Activated T-cell treated with anti-CD3 and anti-CD28 coated beads, Interleukin-2, amount 50 U/mL, for 4 hours (primary cell): ENCODE data around the gene NEMP1. TPM values are rescaled to one million over a fixed set of nuclear protein-coding genes. Genes with fewer than 3 reads are reported as not detected.
"Not testable (repeated sequence)": the region's sequence is repeated elsewhere in the genome, so short reads cannot be mapped to it uniquely, and the experiment has no call there.

Source experiments
- ATAC-seq, 2 donors: fragments of 200-7000 bp; cut with Tn5 transposase; one replicate each; pipeline ENCODE4 v1.10.0; 2021
- DNase-seq: peaks from one replicate; pipeline ENCODE4 v3.0.0-alpha.2; 2020
- H3K27me3 Mint-ChIP-seq: one replicate; pipeline ENCODE4 v1.8.0; 2021; ENCODE audit warnings: low read depth, mixed read lengths
- H3K36me3 Mint-ChIP-seq: one replicate; pipeline ENCODE4 v1.8.0; 2022; ENCODE audit warnings: mixed read lengths; ENCODE audit not compliant: insufficient read depth
- H3K4me1 Mint-ChIP-seq: one replicate; pipeline ENCODE4 v1.8.0; 2021; ENCODE audit warnings: low read depth, mixed read lengths
- H3K4me3 Mint-ChIP-seq: one replicate; pipeline ENCODE4 v1.8.0; 2021; ENCODE audit warnings: mild to moderate bottlenecking, moderate library complexity, mixed read lengths
- H3K9me3 Mint-ChIP-seq: one replicate; pipeline ENCODE4 v1.8.0; 2021; ENCODE audit warnings: mixed read lengths
- total RNA-seq, 3 donors: library from RNA; stranded (reverse); gene quantifications; one replicate each; pipeline ENCODE4 v1.2.1, GENCODE V29; 2021

The NEMP1 gene
- total RNA-seq = 10 to 100 TPM; 39.1 to 47.5 (median 42.5) TPM

DNA sequence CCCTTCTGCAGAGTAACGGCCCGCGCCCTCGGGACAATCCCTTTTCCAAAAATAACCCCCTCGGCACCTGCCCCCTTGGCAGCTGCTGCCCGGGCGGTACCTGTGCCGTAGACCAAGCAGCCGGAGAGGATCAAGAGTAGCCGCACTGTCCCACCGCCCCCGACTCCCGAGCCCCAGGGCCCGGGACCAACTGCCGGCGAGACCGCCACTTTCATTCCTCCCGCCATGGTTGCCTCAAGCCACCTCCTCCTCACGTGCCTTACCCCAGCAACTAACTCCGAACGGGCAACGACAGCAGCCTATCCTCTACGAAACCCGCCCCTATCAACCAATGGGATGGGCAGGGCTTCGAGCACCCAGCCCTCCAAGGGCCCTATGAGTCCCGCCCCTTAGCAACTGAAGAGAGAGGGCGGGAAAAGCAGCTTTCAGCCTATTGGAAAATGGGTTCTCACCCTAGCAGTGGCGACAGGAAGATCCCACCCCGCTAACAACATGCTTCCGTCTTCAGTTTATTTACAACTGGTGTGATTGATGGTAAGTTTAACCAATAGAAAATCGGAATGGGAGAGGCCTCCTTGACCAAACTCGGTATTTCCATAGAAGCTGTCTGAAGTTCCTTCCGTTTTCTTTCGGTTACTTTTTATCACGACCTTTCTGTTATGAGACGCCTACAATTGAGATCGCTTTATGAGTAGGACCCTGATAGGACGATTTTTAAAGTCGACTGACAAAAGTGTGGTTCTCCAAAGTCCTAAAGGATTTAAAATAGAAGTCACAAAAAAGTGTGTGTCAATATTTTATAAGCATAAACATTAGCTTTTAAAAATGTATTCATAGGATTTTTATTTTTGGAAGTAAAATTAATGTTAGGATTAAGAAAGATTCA, at the start of gene NEMP1:
NEMP1 (minus strand) TSS at position 273 of the 886 bp plus-strand sequence; CDS start at position 227, 46 bp downstream.
- H3K4me3 Mint-ChIP-seq = peak within 1 kb of the TSS; percentile 97
- no peaks in the 10 kb centered on the region for H3K27me3 Mint-ChIP-seq
- peak; percentile 89 for DNase-seq
- ATAC-seq = peak; percentile 96 to 97
- no peaks in the 10 kb centered on the region for H3K36me3 Mint-ChIP-seq
- peaks cover 24% of the 10 kb centered on the region for H3K4me1 Mint-ChIP-seq
- H3K9me3 Mint-ChIP-seq = no peaks in the 10 kb centered on the region

- Mint-ChIP-seq H3K27me3 (peaks cover 4% of the 10 kb centered on the region), H3K4me1 (peaks cover 12% of the 10 kb centered on the region), H3K9me3 (no peaks in the 10 kb centered on the region), H3K36me3 (no peaks in the 10 kb centered on the region), H3K4me3 (peak within 1 kb of the TSS; percentile 85)
- peak; percentile 79 for DNase-seq
- peak; percentile 69 to 70 for ATAC-seq
Measured at GRCh38 chr12:57127726-57128518, 49.3 kb upstream of the NEMP1 start, which contains the start of gene LRP1. LRP1 (plus strand) TSS chr12:57128483; CDS start chr12:57128965, 482 bp downstream.

DNA sequence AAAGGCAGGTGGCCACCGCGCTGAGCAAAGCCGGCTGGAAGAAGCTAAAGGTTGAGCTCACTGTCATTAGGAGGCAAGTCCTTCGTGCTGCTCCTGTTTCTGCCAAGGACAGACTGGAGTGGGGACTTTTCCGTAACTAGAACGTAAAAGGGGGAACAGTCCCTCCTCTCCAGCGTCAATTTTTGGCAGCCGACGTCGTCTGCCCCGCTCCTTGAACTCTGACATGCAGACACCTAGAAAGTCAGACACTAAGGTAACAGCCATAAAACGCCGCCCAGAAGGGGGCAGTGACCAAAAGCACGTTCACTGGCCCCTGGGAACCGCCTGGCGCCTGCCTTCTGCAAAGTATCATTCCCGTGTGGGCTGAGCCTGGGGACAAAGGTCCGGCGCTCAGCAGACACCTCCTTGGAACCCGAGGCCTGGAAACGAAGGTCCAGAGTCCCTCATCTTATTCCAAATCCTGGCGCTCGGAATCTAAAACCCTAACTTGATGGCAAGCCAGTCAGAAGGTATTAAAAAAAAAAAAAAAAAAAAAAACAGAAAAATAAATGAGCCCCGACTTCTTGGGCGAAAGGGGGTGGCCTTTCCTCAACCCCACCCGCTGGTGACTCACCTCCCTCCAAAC, 48.6 kb upstream of the NEMP1 start:
- no peak for ATAC-seq
- peak; percentile 71 for DNase-seq
- H3K9me3 Mint-ChIP-seq = no peaks in the 10 kb centered on the region
- peaks cover 12% of the 10 kb centered on the region for H3K4me1 Mint-ChIP-seq
- no peaks in the 10 kb centered on the region for H3K36me3 Mint-ChIP-seq
- H3K27me3 Mint-ChIP-seq = peaks cover 4% of the 10 kb centered on the region
- peak overlapping the region; percentile 85 for H3K4me3 Mint-ChIP-seq

DNA sequence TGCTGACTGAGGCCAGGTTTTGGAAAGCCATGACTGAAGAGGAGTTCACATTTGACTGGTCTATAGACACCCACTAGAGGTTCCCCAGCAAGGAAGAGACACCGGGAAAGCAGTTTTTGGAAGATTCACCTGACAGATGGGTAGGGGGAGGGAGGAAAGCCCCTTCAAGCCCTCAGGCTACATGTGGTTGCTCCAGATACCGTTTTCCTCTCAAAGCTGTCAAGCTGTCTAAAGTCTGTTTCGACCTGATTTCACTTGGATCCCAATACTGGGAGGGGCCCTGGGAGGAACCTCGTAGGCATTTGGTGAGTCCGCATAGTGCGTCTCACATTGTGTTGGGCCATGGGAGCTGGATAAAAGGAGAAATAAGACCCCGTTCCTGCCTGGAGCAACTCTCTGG, 48.0 kb upstream of the NEMP1 start:
- Mint-ChIP-seq H3K27me3 (peaks cover 4% of the 10 kb centered on the region), H3K4me3 (peak overlapping the region; percentile 21), H3K9me3 (no peaks in the 10 kb centered on the region), H3K4me1 (peaks cover 12% of the 10 kb centered on the region), H3K36me3 (no peaks in the 10 kb centered on the region)
- ATAC-seq = no peak
- DNase-seq = no peak

DNA sequence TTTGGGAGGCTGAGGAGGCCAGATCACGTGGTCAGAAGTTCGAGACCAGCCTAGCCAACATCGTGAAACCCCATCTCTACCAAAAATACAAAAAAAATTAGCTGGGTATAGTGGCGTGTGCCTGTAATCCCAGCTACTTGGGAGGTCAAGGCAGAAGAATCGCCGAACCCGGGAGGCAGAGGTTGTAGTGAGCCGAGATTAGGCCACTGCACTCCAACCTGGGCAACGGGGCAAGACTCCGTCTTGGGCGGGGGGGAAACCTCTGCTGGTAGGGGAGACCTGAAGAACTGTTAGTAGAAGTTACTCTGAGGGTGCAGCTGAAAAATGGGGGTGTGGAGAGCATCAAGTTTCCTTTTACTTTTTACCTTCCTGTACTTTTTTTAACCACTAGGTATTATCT, 47.5 kb upstream of the NEMP1 start:
- peaks cover 12% of the 10 kb centered on the region for H3K4me1 Mint-ChIP-seq
- no peaks in the 10 kb centered on the region for H3K9me3 Mint-ChIP-seq
- H3K4me3 Mint-ChIP-seq = no peak overlapping the region
- DNase-seq = no peak
- H3K36me3 Mint-ChIP-seq = no peaks in the 10 kb centered on the region
- no peak for ATAC-seq
- peaks cover 4% of the 10 kb centered on the region for H3K27me3 Mint-ChIP-seq

DNA sequence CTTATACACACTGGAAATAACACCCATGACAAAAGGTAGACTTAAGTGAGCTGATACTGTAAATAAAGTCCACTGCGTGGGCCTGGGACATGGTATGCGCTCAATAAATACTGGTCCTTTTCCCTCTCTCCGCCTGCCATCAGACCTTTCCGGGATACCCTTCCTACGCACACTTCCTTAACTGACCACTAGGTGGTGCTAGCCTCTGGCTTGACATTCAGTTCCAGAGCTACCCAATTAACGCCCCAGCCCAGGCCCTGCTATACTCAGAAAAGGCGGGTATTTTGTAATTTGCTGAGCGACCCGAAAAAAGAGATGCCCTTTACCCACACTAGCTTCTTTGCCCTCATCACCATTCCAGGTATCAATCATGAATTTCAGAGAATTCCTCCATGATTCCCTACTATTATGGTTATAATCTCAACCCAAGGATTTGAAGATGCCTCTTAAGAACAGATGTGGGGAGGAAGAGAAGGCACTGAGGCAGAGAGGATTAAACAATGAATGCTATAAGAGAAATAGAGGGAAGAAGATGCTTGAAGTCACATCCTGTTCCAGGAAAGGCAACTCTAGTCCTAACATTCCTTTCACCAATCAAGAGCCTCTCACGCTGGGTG, 45.8 kb upstream of the NEMP1 start:
- Mint-ChIP-seq H3K4me1 (peaks cover 7% of the 10 kb centered on the region), H3K9me3 (no peaks in the 10 kb centered on the region), H3K4me3 (no peak overlapping the region), H3K27me3 (no peaks in the 10 kb centered on the region), H3K36me3 (no peaks in the 10 kb centered on the region)
- DNase-seq = peak; percentile 75
- ATAC-seq = peak; percentile 63 to 71

DNA sequence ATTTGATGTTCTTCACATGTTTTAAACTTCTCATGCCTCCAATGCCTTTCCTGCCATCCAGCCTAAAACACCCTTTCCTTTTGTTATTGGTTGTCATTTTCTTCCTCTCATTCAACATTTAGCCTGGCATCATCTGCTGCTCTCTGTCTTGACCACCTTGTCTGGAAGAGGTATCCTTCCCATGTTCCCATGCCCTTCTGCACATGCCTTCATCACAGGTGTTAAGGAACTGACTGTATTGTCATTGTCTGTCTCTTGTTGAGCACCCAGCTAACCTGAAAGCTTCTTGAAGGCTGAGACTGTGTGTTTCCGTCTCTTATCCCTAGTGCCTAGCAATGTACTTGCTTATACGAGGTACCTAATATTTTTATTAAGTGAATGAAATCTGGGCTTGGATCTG, 45.2 kb upstream of the NEMP1 start:
- no peak for ATAC-seq
- no peak overlapping the region for H3K4me3 Mint-ChIP-seq

GRCh38 chr12:57120718-57121117, 42.1 kb upstream of the NEMP1 start:
- H3K27me3 Mint-ChIP-seq, DNase-seq, H3K9me3 Mint-ChIP-seq, H3K36me3 Mint-ChIP-seq, ATAC-seq, H3K4me3 Mint-ChIP-seq, H3K4me1 Mint-ChIP-seq: not testable (repeated sequence)

More for the DNA sequence above, 45.2 kb upstream of the NEMP1 start:
- no peaks in the 10 kb centered on the region for H3K9me3 Mint-ChIP-seq
- no peak for DNase-seq
- H3K36me3 Mint-ChIP-seq = no peaks in the 10 kb centered on the region
- no peaks in the 10 kb centered on the region for H3K27me3 Mint-ChIP-seq
- peaks cover 8% of the 10 kb centered on the region for H3K4me1 Mint-ChIP-seq

DNA sequence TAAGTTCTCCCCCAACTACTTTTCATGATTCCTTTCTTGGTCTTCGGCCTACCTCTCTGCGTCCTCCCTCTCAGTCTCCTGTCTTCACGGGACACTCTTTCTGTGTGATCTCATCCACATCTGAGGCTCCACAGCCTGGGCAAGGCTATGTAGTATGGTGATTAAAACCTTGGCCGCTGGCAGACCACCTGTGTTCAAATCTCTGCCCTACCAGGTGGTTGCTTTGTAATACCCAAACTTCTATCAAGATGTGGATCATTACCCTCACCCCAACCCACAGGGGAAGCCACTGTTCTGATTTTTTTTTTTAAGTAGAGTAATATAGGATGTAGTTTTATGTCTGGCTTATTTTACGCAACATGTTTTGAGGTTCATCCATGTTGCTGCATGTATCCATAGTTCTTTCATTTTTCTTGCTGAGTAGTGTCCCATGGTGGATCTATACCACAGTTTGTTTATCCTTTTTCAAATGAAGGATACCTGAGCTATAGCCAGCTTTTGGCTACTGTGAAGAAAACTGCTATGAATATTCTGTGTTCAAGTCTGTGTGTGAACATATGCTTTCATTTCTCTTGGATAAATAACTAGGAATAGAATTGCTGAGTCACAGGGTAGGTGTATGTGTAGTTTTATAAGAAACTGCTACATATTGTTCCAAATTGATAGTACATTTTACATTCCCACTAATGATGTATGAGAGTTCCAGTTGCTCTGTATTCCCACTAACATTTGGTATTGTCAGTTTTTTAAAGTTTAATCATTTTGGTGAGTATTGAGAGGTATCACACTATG, 40.9 kb upstream of the NEMP1 start:
- Mint-ChIP-seq H3K4me3 (no peak overlapping the region), H3K4me1 (peaks cover 4% of the 10 kb centered on the region), H3K9me3 (no peaks in the 10 kb centered on the region), H3K36me3 (no peaks in the 10 kb centered on the region), H3K27me3 (no peaks in the 10 kb centered on the region)
- DNase-seq = no peak
- no peak for ATAC-seq

- H3K36me3 Mint-ChIP-seq = no peaks in the 10 kb centered on the region
- H3K4me1 Mint-ChIP-seq = peaks cover 2% of the 10 kb centered on the region
- no peaks in the 10 kb centered on the region for H3K9me3 Mint-ChIP-seq
- H3K27me3 Mint-ChIP-seq = no peaks in the 10 kb centered on the region
- H3K4me3 Mint-ChIP-seq = no peak overlapping the region
- DNase-seq = no peak
- peak in 1 of 2 donors; percentile 18 for ATAC-seq
Measured at GRCh38 chr12:57118711-57119271, 40.2 kb upstream of the NEMP1 start.

GRCh38 chr12:57116580-57117281, 38.1 kb upstream of the NEMP1 start:
- Mint-ChIP-seq H3K4me1 (peaks cover 15% of the 10 kb centered on the region), H3K4me3 (no peak overlapping the region), H3K9me3 (no peaks in the 10 kb centered on the region), H3K27me3 (no peaks in the 10 kb centered on the region), H3K36me3 (no peaks in the 10 kb centered on the region)
- ATAC-seq = no peak
- no peak for DNase-seq

GRCh38 chr12:57112492-57113294, 34.1 kb upstream of the NEMP1 start:
- peaks cover 2% of the 10 kb centered on the region for H3K36me3 Mint-ChIP-seq
- peak overlapping the region; percentile 92 for H3K4me3 Mint-ChIP-seq
- no peaks in the 10 kb centered on the region for H3K27me3 Mint-ChIP-seq
- no peaks in the 10 kb centered on the region for H3K9me3 Mint-ChIP-seq
- ATAC-seq (peak in 1 of 2 donors; percentile 62), DNase-seq (no peak)
- H3K4me1 Mint-ChIP-seq = peaks cover 34% of the 10 kb centered on the region
